SK-N-SH treated with all-trans-retinoic acid at 6 μM for 48 hours (cell line): ENCODE measurements around the gene STK40.

Experiments
- ATAC-seq: fragments of 200-7000 bp; cut with Tn5 transposase; 3 replicates; pipeline ENCODE4 v1.9.1; 2020; ENCODE audit warnings: mild to moderate bottlenecking, moderate library complexity
- ARNTL ChIP-seq: fragments of 450-650 bp; formaldehyde crosslinking; IDR thresholded peaks from 2 replicates; pipeline ENCODE4 v1.5.0; 2020; ENCODE audit warnings: low read depth, mild to moderate bottlenecking, moderate library complexity, borderline replicate concordance
- BACH2 ChIP-seq: fragments of 250-450 bp; sonication (Bioruptor Pico); IDR thresholded peaks from 2 replicates; pipeline ENCODE4 v1.9.0; 2021; ENCODE audit warnings: mild to moderate bottlenecking, borderline replicate concordance
- CSDC2 ChIP-seq: fragments of 250-450 bp; sonication (Bioruptor Pico); IDR thresholded peaks from 2 replicates; pipeline ENCODE4 v1.5.0; 2020; ENCODE audit warnings: mild to moderate bottlenecking, moderate library complexity
- ESRRG ChIP-seq: fragments of 250-450 bp; sonication (Bioruptor Pico); IDR thresholded peaks from 2 replicates; pipeline ENCODE4 v1.6.1; 2021; ENCODE audit warnings: mild to moderate bottlenecking
- GLIS3 ChIP-seq: fragments of 250-450 bp; sonication (Bioruptor Pico); IDR thresholded peaks from 2 replicates; pipeline ENCODE4 v1.5.0; 2020; ENCODE audit warnings: mild to moderate bottlenecking, moderate library complexity
- ISL1 ChIP-seq: fragments of 250-450 bp; sonication (Bioruptor Pico); IDR thresholded peaks from 2 replicates; pipeline ENCODE4 v2.1.2; 2022; ENCODE audit warnings: mild to moderate bottlenecking, moderate library complexity
- OSR1 ChIP-seq: fragments of 250-450 bp; sonication (Bioruptor Pico); IDR thresholded peaks from 2 replicates; pipeline ENCODE4 v1.8.0; 2022; ENCODE audit warnings: moderate library complexity, mild to moderate bottlenecking, inconsistent platforms
- PPARA ChIP-seq: fragments of 250-450 bp; sonication (Bioruptor Pico); IDR thresholded peaks from 2 replicates; pipeline ENCODE4 v1.5.0; 2020; ENCODE audit warnings: mild to moderate bottlenecking, borderline replicate concordance
- RARB ChIP-seq: fragments of 250-450 bp; sonication (Bioruptor Pico); IDR thresholded peaks from 2 replicates; pipeline ENCODE4 v1.8.0; 2021; ENCODE audit warnings: mild to moderate bottlenecking, moderate library complexity
- TCF4 ChIP-seq: fragments of 250-450 bp; sonication (Bioruptor Pico); IDR thresholded peaks from 2 replicates; pipeline ENCODE4 v1.8.0; 2021; ENCODE audit warnings: mild to moderate bottlenecking, moderate library complexity, borderline replicate concordance
- TOX ChIP-seq: fragments of 250-450 bp; sonication (Bioruptor Pico); IDR thresholded peaks from 2 replicates; pipeline ENCODE4 v1.8.0; 2021; ENCODE audit warnings: mild to moderate bottlenecking, moderate library complexity, borderline replicate concordance
- ZC3H10 ChIP-seq: fragments of 250-450 bp; sonication (Bioruptor Pico); IDR thresholded peaks from 2 replicates; pipeline ENCODE4 v1.5.1; 2021; ENCODE audit warnings: mild to moderate bottlenecking, moderate library complexity
- ZFP3 ChIP-seq: fragments of 250-450 bp; sonication (Bioruptor Pico); IDR thresholded peaks from 2 replicates; pipeline ENCODE4 v1.5.0; 2020; ENCODE audit warnings: mild to moderate bottlenecking, moderate library complexity
- ZFP30 ChIP-seq: fragments of 450-650 bp; formaldehyde crosslinking; IDR thresholded peaks from 2 replicates; pipeline ENCODE4 v1.5.0; 2022; ENCODE audit warnings: mild to moderate bottlenecking, moderate library complexity
- ZNF565 ChIP-seq: fragments of 450-650 bp; formaldehyde crosslinking; conservative IDR thresholded peaks from 2 replicates; pipeline ENCODE4 v1.5.0; 2020; ENCODE audit warnings: low read depth, mild to moderate bottlenecking, moderate library complexity
- ZNF70 ChIP-seq: fragments of 450-650 bp; formaldehyde crosslinking; IDR thresholded peaks from 2 replicates; pipeline ENCODE4 v1.5.0; 2020; ENCODE audit warnings: mild to moderate bottlenecking, moderate library complexity
- TF ChIP-seq, protein P1 (sequence below): fragments of 250-450 bp; sonication (Bioruptor Pico); IDR thresholded peaks from 2 replicates; pipeline ENCODE4 v1.8.0; 2020; ENCODE audit warnings: mild to moderate bottlenecking, moderate library complexity, borderline replicate concordance
- TF ChIP-seq, protein P2 (sequence below): fragments of 250-450 bp; sonication (Bioruptor Pico); IDR thresholded peaks from 2 replicates; pipeline ENCODE4 v1.5.1; 2020; ENCODE audit warnings: low read depth, mild to moderate bottlenecking, moderate library complexity
- TF ChIP-seq, protein P3 (sequence below): fragments of 250-450 bp; sonication (Bioruptor Pico); IDR thresholded peaks from 2 replicates; pipeline ENCODE4 v1.5.0; 2020; ENCODE audit warnings: mild to moderate bottlenecking, moderate library complexity
- TF ChIP-seq, protein P4 (sequence below): fragments of 250-450 bp; sonication (Bioruptor Pico); IDR thresholded peaks from 2 replicates; pipeline ENCODE4 v1.8.0; 2021; ENCODE audit warnings: low read depth, mild to moderate bottlenecking, moderate library complexity, borderline replicate concordance

STK40 gene

DNA sequence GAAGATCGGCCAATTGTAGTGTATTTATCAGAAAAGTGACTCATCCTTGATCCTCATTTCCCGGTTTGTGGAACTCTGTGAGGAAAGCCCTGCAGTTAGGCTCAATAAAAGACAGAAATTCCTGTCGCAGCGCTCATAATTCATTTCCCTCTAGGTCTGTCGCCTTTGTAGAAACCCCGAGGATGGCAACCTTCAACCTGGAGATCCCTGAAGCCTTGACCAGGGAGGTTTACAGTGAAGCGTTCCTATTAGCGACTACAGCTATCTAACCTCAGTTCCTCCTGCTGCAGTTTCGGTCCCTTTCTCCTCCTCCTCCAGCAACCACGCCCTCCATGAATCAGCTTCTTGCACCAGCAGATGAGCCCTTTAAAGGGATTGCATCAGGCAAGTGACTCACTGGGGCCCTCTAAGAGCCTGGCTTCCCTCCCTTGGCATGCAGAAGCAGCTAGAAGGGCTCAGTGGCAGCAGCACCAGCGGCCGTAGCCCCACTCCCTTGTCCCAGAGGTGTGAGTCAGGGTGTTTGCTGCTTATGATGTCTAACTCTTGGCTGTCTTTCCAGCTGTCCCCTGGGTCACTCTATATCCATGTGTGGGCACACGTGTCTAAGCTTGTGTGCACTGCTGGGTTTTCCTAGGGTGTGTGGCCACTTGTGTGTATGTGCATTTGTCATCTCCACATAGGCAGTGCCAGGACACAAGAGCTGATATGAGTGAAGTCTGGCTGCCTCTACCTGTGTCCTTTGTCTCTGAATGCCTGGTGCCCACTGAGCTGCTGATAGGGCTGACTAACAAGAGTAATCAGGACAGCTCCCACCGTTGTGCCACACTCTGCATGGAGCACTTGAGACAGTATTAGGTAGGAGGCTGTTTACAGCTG is 779 bp upstream of the STK40 start:
- ATAC-seq = peak; percentile 87
- TF ChIP-seq, protein P1, sequence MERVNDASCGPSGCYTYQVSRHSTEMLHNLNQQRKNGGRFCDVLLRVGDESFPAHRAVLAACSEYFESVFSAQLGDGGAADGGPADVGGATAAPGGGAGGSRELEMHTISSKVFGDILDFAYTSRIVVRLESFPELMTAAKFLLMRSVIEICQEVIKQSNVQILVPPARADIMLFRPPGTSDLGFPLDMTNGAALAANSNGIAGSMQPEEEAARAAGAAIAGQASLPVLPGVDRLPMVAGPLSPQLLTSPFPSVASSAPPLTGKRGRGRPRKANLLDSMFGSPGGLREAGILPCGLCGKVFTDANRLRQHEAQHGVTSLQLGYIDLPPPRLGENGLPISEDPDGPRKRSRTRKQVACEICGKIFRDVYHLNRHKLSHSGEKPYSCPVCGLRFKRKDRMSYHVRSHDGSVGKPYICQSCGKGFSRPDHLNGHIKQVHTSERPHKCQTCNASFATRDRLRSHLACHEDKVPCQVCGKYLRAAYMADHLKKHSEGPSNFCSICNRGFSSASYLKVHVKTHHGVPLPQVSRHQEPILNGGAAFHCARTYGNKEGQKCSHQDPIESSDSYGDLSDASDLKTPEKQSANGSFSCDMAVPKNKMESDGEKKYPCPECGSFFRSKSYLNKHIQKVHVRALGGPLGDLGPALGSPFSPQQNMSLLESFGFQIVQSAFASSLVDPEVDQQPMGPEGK = peak; percentile 39; the same call in 1 of the 2 replicates
- TF ChIP-seq, protein P2, sequence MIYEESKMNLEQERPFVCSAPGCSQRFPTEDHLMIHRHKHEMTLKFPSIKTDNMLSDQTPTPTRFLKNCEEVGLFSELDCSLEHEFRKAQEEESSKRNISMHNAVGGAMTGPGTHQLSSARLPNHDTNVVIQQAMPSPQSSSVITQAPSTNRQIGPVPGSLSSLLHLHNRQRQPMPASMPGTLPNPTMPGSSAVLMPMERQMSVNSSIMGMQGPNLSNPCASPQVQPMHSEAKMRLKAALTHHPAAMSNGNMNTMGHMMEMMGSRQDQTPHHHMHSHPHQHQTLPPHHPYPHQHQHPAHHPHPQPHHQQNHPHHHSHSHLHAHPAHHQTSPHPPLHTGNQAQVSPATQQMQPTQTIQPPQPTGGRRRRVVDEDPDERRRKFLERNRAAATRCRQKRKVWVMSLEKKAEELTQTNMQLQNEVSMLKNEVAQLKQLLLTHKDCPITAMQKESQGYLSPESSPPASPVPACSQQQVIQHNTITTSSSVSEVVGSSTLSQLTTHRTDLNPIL (CRISPR knock-in tag) = peak; percentile 14; the same call in 1 of the 2 replicates
- TF ChIP-seq ISL1 (CRISPR knock-in tag) = no peak

DNA sequence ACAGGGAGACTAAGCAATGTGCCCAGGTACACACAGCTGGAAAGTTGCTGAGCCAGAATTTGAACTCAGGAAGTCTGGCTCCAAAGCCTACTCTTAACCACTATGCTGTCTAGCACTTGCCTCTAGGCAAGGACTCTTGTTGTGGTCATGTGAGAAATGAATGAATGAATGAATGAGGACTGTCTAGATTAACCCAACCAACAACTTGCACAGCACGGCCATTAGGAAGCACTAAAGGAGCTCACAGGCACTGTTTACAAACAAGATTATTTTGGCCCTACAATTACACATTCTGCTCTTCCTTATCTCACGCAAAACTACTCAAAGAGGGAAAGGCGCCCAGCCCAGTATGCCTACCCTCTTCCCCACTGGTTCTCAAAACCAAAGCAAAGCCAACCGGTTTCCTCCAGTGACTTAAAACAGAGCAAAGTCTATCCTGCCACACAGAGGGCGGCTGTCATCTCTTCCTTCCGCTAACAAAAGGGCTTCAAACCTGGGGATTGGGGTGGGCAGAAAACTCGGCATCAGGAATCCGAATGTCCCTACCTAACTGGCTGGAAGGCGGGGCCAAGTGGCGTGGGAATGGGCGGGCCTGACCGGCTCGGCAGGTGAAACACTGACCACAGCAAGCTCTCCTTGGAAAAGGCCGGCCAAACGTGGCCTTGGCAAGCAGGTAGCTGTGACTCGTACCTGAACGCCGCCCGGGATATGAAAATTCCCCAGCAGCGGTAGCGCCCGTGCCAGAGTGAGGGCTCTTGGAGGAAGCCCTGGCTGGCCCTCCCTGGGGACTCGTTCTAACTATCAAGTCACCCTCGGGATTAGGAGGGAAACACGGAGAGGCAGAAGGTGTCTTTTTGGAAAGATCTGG is 948 bp downstream of the STK40 start:
- TF ChIP-seq ZFP30 (CRISPR knock-in tag) = no peak
- no peak for TF ChIP-seq TCF4 (CRISPR knock-in tag)
- TF ChIP-seq GLIS3 (CRISPR knock-in tag) = no peak
- no peak for TF ChIP-seq CSDC2
- no peak for TF ChIP-seq RARB
- no peak for TF ChIP-seq PPARA (CRISPR knock-in tag)
- no peak for TF ChIP-seq ARNTL
- TF ChIP-seq BACH2 = no peak
- TF ChIP-seq, all 23 proteins: peak for 0
- ATAC-seq = peak; percentile 1; the same call in 1 of the 3 replicates

DNA sequence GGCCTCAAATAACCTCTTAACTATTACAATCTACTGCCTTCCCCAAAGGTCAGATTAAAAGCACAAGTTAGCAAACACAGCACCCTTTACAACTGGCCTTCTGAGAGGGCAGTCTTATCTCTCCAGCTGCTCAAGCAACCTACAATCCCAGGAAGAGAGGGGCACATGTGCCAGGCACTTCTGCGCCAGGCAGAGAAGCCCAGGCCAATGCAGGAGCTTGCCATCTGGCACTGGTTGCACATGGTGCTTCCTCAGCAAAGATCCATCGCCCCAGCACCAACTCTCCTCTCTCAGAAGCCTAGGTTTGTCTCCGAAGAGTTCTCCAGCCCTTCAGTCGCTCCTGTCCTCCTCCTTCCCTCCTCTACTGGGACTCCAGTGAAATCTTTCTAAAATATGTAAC is 2.5 kb downstream of the STK40 start:
- no peak for TF ChIP-seq BACH2
- no peak for ATAC-seq

DNA sequence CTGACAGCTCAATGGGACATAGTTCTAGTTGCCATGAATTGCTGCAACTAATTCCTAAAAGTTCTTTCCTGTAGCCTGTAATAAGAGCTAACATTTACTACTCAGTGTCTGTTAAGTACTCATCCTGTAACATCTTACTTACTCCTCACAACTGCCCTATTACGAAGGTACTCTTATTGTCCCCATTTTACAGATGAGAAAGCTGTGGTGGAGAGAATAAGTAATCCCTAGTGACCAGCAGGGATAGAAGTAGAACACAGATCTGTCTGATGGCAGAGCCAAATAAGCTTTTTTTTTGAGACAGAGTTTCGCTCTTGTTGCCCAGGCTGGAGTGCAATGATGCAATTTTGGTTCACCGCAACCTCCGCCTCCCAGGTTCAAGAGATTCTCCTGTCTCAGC is 3.1 kb downstream of the STK40 start:
- ATAC-seq = no peak
- TF ChIP-seq GLIS3 (CRISPR knock-in tag) = no peak
- TF ChIP-seq ESRRG (CRISPR knock-in tag) = no peak

DNA sequence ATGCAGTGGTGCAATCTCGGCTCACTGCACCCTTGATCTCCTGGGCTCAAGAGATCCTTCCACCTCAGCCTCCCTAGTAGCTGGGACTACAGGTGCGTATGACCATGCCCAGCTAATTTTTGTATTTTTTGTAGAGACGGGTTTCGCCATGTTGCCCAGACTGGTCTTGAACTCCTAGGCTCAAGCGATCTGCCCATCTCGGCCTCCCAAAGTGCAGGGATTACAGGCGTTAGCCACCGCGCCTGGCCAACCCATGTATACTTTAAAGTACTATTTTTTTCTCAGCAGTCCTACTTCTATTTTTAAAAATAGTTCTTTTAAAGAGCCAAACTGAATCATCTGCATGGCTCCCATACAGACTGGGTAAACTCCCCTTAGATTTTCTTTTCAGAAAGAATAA is 3.5 kb downstream of the STK40 start:
- ATAC-seq = no peak
- TF ChIP-seq OSR1 (CRISPR knock-in tag) (no peak), PPARA (CRISPR knock-in tag) (no peak), ZFP30 (CRISPR knock-in tag) (no peak), ISL1 (CRISPR knock-in tag) (no peak), ZC3H10 (CRISPR knock-in tag) (no peak), ARNTL (no peak), ZNF565 (CRISPR knock-in tag) (no peak), TOX (CRISPR knock-in tag) (no peak), BACH2 (no peak), ZFP3 (CRISPR knock-in tag) (no peak), TCF4 (CRISPR knock-in tag) (no peak), ZNF70 (CRISPR knock-in tag) (no peak), ESRRG (CRISPR knock-in tag) (no peak), CSDC2 (no peak)
- TF ChIP-seq, protein P1 = no peak
- TF ChIP-seq, protein P3, sequence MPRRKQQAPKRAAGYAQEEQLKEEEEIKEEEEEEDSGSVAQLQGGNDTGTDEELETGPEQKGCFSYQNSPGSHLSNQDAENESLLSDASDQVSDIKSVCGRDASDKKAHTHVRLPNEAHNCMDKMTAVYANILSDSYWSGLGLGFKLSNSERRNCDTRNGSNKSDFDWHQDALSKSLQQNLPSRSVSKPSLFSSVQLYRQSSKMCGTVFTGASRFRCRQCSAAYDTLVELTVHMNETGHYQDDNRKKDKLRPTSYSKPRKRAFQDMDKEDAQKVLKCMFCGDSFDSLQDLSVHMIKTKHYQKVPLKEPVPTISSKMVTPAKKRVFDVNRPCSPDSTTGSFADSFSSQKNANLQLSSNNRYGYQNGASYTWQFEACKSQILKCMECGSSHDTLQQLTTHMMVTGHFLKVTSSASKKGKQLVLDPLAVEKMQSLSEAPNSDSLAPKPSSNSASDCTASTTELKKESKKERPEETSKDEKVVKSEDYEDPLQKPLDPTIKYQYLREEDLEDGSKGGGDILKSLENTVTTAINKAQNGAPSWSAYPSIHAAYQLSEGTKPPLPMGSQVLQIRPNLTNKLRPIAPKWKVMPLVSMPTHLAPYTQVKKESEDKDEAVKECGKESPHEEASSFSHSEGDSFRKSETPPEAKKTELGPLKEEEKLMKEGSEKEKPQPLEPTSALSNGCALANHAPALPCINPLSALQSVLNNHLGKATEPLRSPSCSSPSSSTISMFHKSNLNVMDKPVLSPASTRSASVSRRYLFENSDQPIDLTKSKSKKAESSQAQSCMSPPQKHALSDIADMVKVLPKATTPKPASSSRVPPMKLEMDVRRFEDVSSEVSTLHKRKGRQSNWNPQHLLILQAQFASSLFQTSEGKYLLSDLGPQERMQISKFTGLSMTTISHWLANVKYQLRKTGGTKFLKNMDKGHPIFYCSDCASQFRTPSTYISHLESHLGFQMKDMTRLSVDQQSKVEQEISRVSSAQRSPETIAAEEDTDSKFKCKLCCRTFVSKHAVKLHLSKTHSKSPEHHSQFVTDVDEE (CRISPR knock-in tag) = no peak
- TF ChIP-seq, protein P4, sequence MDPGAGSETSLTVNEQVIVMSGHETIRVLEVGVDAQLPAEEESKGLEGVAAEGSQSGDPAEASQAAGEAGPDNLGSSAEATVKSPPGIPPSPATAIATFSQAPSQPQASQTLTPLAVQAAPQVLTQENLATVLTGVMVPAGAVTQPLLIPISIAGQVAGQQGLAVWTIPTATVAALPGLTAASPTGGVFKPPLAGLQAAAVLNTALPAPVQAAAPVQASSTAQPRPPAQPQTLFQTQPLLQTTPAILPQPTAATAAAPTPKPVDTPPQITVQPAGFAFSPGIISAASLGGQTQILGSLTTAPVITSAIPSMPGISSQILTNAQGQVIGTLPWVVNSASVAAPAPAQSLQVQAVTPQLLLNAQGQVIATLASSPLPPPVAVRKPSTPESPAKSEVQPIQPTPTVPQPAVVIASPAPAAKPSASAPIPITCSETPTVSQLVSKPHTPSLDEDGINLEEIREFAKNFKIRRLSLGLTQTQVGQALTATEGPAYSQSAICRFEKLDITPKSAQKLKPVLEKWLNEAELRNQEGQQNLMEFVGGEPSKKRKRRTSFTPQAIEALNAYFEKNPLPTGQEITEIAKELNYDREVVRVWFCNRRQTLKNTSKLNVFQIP (CRISPR knock-in tag) = no peak
- TF ChIP-seq, protein P2 (CRISPR knock-in tag) = no peak
- TF ChIP-seq, all 23 proteins: peak for 0
